Measurements from ENCODE around the gene RC3H1.

Gene RC3H1

DNA sequence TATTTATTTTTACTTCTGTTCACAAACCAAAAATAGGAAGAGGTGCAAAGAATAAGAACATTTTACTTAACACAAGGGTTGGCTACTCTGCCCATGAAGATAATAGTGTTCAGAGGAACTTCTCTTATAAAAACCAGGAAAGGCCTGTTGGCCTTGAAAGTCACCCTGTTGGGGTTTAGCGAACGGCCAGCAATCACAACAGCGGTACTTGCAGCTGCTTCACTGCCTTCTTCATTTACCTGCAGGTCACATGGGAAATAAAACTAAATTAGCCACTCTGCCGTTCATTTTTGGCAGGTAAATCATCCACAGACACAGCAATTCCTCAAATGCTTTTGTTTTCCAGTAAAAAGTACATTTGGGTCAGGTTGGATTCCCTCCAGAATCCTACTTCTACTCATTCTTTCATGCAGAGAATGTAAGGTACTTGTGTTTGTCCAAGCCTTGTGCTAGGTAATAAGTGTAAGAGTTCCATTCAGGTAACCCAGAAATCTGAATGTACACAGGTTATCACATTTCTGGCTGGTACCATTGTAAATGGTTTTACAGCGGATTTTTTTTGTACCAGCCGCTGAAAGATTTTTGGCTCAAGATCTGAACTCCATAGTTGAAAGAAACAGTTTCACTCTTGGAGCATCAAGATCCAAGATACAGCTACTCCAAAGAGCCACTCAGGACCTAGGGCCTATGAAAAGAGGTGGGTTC lies 118.2 kb downstream of the RC3H1 start:
- TF ChIP-seq POLR2A (IDR thresholded peaks at IDR 0.05; ENCODE audit: extremely low read depth, insufficient read length), result no peak
- no peak for TF ChIP-seq MYC (IDR thresholded peaks at IDR 0.05; ENCODE audit: low read depth, low read length)
- TF ChIP-seq, protein P1, sequence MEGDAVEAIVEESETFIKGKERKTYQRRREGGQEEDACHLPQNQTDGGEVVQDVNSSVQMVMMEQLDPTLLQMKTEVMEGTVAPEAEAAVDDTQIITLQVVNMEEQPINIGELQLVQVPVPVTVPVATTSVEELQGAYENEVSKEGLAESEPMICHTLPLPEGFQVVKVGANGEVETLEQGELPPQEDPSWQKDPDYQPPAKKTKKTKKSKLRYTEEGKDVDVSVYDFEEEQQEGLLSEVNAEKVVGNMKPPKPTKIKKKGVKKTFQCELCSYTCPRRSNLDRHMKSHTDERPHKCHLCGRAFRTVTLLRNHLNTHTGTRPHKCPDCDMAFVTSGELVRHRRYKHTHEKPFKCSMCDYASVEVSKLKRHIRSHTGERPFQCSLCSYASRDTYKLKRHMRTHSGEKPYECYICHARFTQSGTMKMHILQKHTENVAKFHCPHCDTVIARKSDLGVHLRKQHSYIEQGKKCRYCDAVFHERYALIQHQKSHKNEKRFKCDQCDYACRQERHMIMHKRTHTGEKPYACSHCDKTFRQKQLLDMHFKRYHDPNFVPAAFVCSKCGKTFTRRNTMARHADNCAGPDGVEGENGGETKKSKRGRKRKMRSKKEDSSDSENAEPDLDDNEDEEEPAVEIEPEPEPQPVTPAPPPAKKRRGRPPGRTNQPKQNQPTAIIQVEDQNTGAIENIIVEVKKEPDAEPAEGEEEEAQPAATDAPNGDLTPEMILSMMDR (IDR thresholded peaks at IDR 0.05; ENCODE audit: low read depth, low read length), result no peak
- TF ChIP-seq, protein P2, sequence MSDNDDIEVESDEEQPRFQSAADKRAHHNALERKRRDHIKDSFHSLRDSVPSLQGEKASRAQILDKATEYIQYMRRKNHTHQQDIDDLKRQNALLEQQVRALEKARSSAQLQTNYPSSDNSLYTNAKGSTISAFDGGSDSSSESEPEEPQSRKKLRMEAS (IDR thresholded peaks at IDR 0.05; ENCODE audit: low read depth, low read length), result no peak
- H3K4me3 ChIP-seq (ENCODE audit: low read depth, low read length), result no peak overlapping the region
- DNase-seq (ENCODE audit: low read depth), result no peak

DNA sequence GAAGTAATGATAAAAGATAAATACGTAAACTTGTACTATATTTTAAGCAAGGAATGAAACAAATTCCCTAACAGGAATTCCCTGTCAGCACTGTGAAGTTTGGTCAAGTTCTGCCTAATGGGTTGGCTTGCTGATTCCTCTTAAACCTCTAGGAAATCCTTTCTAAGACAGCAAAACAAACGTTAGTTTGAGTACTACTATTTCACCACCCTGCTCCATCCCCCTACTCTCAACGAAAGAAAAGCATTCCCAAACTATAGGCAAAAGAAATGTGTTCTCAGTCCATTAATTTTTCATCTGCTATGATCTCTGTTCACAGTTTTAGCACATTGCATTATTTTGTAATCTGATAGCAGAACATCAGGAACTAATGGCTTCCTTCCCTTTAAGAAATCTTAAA lies 121.2 kb downstream of the RC3H1 start:
- TF ChIP-seq POLR2A (IDR thresholded peaks at IDR 0.05; ENCODE audit: extremely low read depth, insufficient read length) (no peak), MYC (IDR thresholded peaks at IDR 0.05; ENCODE audit: low read depth, low read length) (no peak)
- TF ChIP-seq, protein P2 (IDR thresholded peaks at IDR 0.05; ENCODE audit: low read depth, low read length), result no peak
- TF ChIP-seq, protein P1 (IDR thresholded peaks at IDR 0.05; ENCODE audit: low read depth, low read length), result no peak
- no peak overlapping the region for H3K4me3 ChIP-seq (ENCODE audit: low read depth, low read length)
- no peak for DNase-seq (ENCODE audit: low read depth)

DNA sequence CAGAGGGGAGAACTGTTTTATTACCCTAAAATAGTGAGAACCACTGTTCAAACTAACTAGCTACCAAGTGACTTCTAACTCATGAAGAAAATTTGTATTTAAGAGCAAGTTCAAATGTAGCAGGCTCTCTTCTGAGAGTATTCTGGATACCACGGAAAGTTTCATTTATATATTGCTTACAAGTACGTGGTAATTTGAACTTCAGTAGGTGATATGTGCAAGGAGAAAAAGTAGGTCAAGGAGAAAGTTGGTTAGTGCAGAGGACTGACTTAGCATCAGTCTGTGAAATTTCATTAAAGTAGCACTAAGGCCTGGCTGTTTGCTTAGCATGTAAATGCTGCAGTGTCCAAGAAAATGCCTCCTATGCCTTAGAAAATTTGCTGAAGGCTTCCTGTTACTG lies 121.7 kb downstream of the RC3H1 start:
- TF ChIP-seq, protein P1 (IDR thresholded peaks at IDR 0.05; ENCODE audit: low read depth, low read length), result no peak
- TF ChIP-seq, protein P2 (IDR thresholded peaks at IDR 0.05; ENCODE audit: low read depth, low read length), result no peak
- no peak for TF ChIP-seq POLR2A (IDR thresholded peaks at IDR 0.05; ENCODE audit: extremely low read depth, insufficient read length)
- no peak overlapping the region for H3K4me3 ChIP-seq (ENCODE audit: low read depth, low read length)
- no peak for DNase-seq (ENCODE audit: low read depth)

DNA sequence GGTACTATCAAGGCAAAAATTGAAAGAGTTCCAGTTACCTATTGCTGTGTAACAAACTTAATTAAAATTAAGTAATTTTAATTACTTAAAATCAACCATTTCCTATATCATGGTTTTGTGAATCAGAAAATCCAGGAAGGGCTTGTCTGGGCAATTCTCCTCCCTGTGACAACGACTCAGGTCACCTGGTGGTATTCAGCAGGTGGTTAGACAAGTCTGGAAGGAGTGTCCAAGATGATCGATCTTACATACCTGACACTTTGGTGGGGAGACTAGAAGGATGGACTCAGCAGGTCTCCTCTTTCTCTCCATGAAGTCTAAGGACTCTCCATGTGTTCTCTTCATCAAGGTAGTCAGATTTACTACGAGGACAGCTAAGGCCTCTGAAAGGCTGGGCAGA lies 128.0 kb downstream of the RC3H1 start:
- DNase-seq (ENCODE audit: low read depth), result no peak
- no peak for TF ChIP-seq POLR2A (IDR thresholded peaks at IDR 0.05; ENCODE audit: extremely low read depth, insufficient read length)
- no peak for TF ChIP-seq MYC (IDR thresholded peaks at IDR 0.05; ENCODE audit: low read depth, low read length)
- TF ChIP-seq, protein P2 (IDR thresholded peaks at IDR 0.05; ENCODE audit: low read depth, low read length), result no peak
- TF ChIP-seq, protein P1 (IDR thresholded peaks at IDR 0.05; ENCODE audit: low read depth, low read length), result no peak
- H3K4me3 ChIP-seq (ENCODE audit: low read depth, low read length), result no peak overlapping the region

DNA sequence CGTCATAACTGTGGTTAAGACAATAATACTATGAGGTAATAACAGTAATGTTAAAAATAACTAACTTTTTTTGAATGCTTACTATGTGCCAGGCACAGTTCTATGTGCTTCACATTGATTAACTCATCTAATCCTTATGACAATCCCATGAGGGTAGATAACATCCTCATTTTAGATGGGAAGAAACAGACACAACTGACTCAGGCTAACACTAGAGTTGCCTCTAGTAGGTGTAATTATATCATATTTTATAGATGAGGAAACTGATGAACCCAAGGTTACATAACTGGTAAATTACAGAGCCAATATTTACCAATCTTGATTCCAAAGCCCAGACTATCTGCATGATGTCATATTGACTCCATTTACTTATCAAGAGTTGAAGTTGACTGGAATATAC lies 128.5 kb downstream of the RC3H1 start:
- TF ChIP-seq, protein P2 (IDR thresholded peaks at IDR 0.05; ENCODE audit: low read depth, low read length), result no peak
- TF ChIP-seq, protein P1 (IDR thresholded peaks at IDR 0.05; ENCODE audit: low read depth, low read length), result no peak
- TF ChIP-seq MYC (IDR thresholded peaks at IDR 0.05; ENCODE audit: low read depth, low read length) (no peak), POLR2A (IDR thresholded peaks at IDR 0.05; ENCODE audit: extremely low read depth, insufficient read length) (no peak)
- no peak for DNase-seq (ENCODE audit: low read depth)

More for the DNA sequence above, 128.5 kb downstream of the RC3H1 start:
- no peak overlapping the region for H3K4me3 ChIP-seq (ENCODE audit: low read depth, low read length)

Measured in NB4 (cell line).